ENCODE measurements around the gene NUP85. TPM values are rescaled to one million over a fixed set of nuclear protein-coding genes. Genes with fewer than 3 reads are reported as not detected.

NUP85 gene
- total RNA-seq, 2 donors from 2014 or later, result 10.3 to 14.3 TPM

DNA sequence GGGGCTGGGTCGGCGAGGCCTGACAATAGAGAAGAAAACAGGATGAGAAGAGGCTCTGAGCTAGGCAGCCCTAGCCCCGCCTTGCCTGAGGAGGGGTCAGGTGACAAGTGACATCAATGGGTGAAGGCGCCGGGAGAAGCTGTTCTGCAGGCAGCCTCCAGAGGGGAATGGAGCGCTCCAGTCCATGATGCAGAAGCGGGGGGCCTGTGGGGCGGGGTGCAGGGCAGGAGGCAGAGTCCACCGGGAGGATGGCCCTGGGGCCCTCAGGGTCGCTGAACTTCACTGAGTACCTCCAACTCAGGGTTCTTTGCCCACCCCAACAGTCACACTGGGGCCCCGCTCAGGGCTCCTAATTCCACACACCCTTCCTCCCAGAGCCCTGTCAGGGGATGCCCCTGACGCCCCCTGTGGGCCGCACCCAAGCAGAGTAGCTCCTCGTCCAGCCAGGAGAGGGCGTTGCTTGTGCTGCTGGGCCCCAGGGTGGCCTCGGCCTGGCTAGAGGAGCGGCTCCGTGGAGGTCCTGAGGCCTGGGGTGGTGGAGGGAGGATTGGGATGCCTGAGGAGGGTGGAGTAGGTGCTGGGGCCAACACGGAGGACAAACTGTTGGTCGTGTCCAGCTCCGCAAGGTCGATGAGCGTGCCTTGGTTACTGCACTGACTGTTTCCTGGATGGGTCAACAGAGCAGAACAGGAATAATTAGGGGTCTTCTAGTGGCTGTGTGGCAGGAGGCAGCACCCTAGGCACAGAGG lies 35.1 kb downstream of the NUP85 start:
- Histone ChIP-seq H3K4me3 (no peak overlapping the region), H3K36me3 (peaks cover 94% of the 10 kb centered on the region), H3K9me3 (no peaks in the 10 kb centered on the region), H3K27me3 (no peaks in the 10 kb centered on the region), H3K4me1 (peaks cover 0 to 17% of the 10 kb centered on the region in 2 donors), H3K27ac (no peak overlapping the region)
- no peak for DNase-seq (ENCODE audit: low spot score)
- TF ChIP-seq, protein P1, sequence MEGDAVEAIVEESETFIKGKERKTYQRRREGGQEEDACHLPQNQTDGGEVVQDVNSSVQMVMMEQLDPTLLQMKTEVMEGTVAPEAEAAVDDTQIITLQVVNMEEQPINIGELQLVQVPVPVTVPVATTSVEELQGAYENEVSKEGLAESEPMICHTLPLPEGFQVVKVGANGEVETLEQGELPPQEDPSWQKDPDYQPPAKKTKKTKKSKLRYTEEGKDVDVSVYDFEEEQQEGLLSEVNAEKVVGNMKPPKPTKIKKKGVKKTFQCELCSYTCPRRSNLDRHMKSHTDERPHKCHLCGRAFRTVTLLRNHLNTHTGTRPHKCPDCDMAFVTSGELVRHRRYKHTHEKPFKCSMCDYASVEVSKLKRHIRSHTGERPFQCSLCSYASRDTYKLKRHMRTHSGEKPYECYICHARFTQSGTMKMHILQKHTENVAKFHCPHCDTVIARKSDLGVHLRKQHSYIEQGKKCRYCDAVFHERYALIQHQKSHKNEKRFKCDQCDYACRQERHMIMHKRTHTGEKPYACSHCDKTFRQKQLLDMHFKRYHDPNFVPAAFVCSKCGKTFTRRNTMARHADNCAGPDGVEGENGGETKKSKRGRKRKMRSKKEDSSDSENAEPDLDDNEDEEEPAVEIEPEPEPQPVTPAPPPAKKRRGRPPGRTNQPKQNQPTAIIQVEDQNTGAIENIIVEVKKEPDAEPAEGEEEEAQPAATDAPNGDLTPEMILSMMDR (IDR thresholded peaks at IDR 0.05), result peak in 1 of 2 donors; percentile 50

DNA sequence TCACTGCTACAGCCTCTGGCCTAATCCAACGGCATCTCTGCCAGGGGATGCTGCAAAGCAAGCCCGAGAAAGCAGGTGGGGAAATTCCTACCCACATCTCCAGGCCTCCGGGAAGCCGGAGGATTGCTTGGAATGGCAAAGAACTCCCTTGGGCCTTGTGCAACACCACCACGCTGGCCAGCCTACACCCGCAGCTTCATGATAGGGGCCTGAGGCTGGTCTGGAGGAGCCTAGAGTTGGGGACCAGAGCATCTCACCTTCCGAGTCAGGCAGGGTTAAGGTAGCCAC lies 35.6 kb downstream of the NUP85 start:
- H3K27me3 ChIP-seq, result no peaks in the 10 kb centered on the region
- H3K4me1 ChIP-seq, result peaks cover 0 to 17% of the 10 kb centered on the region in 2 donors
- H3K36me3 ChIP-seq, result peaks cover 94% of the 10 kb centered on the region
- no peak for DNase-seq (ENCODE audit: low spot score)
- no peak overlapping the region for H3K4me3 ChIP-seq
- no peaks in the 10 kb centered on the region for H3K9me3 ChIP-seq
- TF ChIP-seq, protein P1 (IDR thresholded peaks at IDR 0.05), result no peak
- H3K27ac ChIP-seq, result no peak overlapping the region

GRCh38 chr17:75241502-75241901 lies 36.0 kb downstream of the NUP85 start:
- H3K27me3 ChIP-seq, result no peaks in the 10 kb centered on the region
- H3K27ac ChIP-seq, result no peak overlapping the region
- peaks cover 0 to 17% of the 10 kb centered on the region in 2 donors for H3K4me1 ChIP-seq
- TF ChIP-seq, protein P1 (IDR thresholded peaks at IDR 0.05), result no peak
- H3K36me3 ChIP-seq, result peaks cover 94% of the 10 kb centered on the region
- H3K9me3 ChIP-seq, result no peaks in the 10 kb centered on the region
- no peak for DNase-seq (ENCODE audit: low spot score)
- no peak overlapping the region for H3K4me3 ChIP-seq

- TF ChIP-seq, protein P1 (IDR thresholded peaks at IDR 0.05), result no peak
- H3K27me3 ChIP-seq, result no peaks in the 10 kb centered on the region
- H3K9me3 ChIP-seq, result no peaks in the 10 kb centered on the region
- H3K27ac ChIP-seq, result no peak overlapping the region
- no peak for DNase-seq (ENCODE audit: low spot score)
- H3K4me3 ChIP-seq, result no peak overlapping the region
- H3K4me1 ChIP-seq, result peaks cover 0 to 17% of the 10 kb centered on the region in 2 donors
- H3K36me3 ChIP-seq, result peaks cover 91% of the 10 kb centered on the region
Observed at GRCh38 chr17:75241996-75242460, 36.5 kb downstream of the NUP85 start.

- no peak for DNase-seq (ENCODE audit: low spot score)
- Histone ChIP-seq H3K4me3 (no peak overlapping the region), H3K27me3 (no peaks in the 10 kb centered on the region), H3K9me3 (no peaks in the 10 kb centered on the region), H3K4me1 (peaks cover 0 to 12% of the 10 kb centered on the region in 2 donors), H3K27ac (no peak overlapping the region), H3K36me3 (peaks cover 88% of the 10 kb centered on the region)
- TF ChIP-seq, protein P1 (IDR thresholded peaks at IDR 0.05), result no peak
Observed at GRCh38 chr17:75242461-75243042, 37.1 kb downstream of the NUP85 start.
